Heart left ventricle (tissue), 13 donors: ENCODE results near the gene PLD6.

Source experiments
- CTCF ChIP-seq, 12 donors: fragments of 200-600 bp; sonication (generic) in 4 of 12; IDR thresholded peaks; one replicate each; pipeline versions ENCODE4 v1.5.0 to v1.8.0; 2018 to 2022; ENCODE audit warnings: antibody characterized with exemption in 12 of 12, mild to moderate bottlenecking in 5 of 12
- POLR2A ChIP-seq, 2 donors: fragments of 450-650 bp; IDR thresholded peaks; one replicate each; pipeline ENCODE4 v1.6.1; 2017; ENCODE audit warnings: antibody characterized with exemption in 2 of 2, mild to moderate bottlenecking in 2 of 2, moderate library complexity in 2 of 2
- donor health status: ischemic (EF 13 %, LVEDD 7.1; RV severe dilation, severe dysfunction).
- donor health status: DM: no; HTN: yes; CAD: no.
- donor health status: DM: no; HTN: no; CAD: no.
- donor health status: ischemic (EF 25% LVEDD 6.9; RV normal size, moderate dysfunction).
- donor health status: ischemic (EF 25% LVEDD 5.7; RV mildly dilated, moderate dysfunction).
- donor health status: ischemic (EF 35%, LVEDD 5.7; RV mildly dilated, moderate dysfunction).
- donor health status: nonischemic (EF 11% LVEDD 7.7; RV severe dilation, severe dysfunction).
- donor health status: DM: yes; HTN: yes; CAD: no.
- donor health status: PGD.
- donor health status: ischemic (EF 29% LVEDD 5.4; RV normal size, mild dysfunction).
- donor health status: nonischemic (EF 23%, LVEDD 6.1; RV moderate dilation, normal function).

DNA sequence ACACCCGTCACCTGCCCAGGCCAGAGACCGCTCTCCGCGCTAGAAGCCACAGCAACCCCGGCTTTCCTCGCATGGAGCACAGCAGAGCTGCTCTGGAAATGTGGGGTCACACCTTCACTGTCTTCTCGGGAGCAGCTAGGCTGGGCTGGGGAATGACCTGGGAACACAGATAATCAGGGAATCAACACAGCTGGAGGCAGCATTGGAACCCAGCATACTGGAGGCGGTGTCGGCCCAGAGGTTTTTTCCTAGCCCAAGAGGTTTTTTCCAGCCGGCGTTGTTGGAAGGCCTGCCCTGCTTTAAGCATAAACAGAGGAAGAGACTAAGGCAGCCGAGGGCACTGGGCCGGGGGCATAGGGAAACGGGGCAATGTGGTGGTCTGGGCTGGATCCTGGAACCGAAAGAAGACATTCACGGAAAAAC, 791 bp upstream of the PLD6 start:
- no peak for TF ChIP-seq CTCF (IDR thresholded peaks at IDR 0.05)
- no peak for TF ChIP-seq POLR2A (IDR thresholded peaks at IDR 0.05)
